Activated T-helper 9 cell treated with anti-CD3 and anti-CD28 coated beads, Interleukin-2, amount 50 U/mL, for 16 hours (primary cell): ENCODE measurements around the gene NPFFR1.

ENCODE experiments used
- DNase-seq: peaks from one replicate; pipeline ENCODE4 v3.0.0-alpha.2; 2020; ENCODE audit warnings: low read depth

The NPFFR1 gene

DNA sequence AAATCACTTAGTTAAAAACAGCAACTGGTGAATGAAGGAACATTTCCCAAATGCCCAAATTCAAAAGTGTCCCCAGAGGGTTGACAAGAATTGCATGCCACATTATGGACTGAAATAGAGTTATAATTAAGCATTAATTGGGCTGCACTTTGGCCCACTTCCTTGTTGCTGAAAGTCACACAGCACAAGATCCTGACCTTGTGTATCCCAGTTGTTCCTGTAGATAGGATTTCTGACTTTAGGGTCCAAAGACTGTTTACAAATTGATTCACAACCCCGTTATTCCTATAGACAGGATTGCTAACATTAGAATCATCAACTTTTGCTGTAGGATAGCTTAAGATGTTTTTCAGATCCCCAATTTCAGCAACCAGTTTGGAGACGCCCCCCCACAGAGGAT is 31.5 kb upstream of the NPFFR1 start:
- DNase-seq = no peak

DNA sequence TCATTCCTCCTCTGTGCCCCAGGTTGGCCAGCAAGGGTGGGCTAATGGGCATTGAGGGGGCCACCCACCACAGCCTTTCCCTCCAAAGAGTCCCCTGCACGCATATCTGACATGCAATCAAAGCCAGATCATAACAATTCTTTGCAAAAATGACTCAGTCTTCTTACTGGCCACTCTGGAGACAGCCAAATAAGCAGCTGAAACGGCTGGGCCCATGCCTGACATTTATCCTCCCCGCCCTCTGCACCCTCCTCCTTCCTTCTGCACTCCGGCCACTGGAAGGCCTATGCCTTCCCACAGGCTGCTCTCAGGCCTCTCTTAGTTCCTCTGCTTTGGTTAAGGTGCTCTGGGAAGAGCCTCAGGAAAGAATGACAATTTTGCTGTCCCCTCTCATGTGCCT is 29.2 kb upstream of the NPFFR1 start:
- DNase-seq = no peak

- DNase-seq = no peak
Observed at GRCh38 chr10:70312249-70312648, 28.4 kb upstream of the NPFFR1 start.

- no peak for DNase-seq
Observed at GRCh38 chr10:70311698-70312097, 27.9 kb upstream of the NPFFR1 start.

DNA sequence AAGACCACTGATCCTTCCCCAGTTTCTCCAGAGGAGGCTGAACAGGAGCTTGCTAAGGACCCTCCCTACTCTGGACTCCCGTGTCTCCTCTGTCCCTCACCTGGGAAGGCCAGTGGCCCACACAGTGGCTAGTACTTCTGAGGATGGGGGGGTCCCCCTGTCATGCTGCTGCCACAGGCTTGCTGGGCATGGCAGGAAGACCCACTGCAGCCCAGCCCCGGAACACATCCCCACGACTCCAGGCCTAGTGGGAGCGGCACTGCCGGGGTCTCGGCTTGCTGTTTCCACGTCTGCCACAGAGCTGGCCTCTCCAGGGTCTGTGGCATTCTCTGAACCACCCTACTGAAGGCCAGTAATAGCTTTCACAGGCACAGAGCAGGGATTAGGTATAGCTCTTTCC is 25.9 kb upstream of the NPFFR1 start:
- no peak for DNase-seq

DNA sequence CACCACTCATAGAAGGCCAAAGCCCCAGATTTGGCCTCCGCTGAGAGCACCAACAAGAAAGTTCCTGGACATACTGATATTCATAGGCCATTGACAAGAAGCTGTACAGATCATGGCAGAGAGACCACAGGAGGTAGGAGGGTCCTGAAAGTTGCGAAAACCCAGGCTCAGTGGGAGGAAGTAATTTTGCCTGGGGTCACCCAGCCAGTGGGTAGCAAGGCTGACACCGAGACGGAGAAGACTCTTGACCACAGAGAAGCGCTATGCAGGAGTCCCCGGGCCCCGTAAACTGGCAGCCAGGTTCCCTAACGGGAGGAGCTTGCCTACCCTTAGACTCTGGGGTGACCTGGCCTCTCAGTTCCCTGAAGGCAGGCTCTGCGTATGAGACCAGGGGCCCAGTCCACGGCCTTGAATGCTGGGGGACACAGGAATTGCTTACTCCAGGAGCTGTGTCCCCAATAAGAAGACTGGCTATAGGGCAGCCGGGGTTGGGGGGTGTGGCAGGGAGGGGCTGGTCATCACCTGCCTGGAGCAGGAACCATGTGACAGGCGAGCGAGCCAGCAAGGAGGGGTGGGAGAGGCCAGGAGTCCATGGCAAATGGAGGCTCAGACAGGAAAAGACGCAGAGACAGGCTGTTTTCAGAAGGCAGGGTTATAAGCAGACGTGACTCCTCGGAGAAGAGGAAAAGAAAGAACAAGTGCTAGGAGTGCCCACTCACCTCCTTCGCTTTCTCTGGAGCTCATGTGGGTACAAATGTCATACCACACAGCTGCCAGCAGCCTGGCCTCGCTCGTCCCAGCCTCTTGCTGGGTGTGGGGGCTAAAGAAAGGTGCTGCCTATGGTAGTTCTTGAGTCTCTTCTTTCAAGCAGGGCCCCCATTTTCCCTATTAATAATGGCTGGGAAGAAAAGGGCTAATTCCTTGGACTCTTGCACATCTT is 24.6 kb upstream of the NPFFR1 start:
- DNase-seq = no peak

DNA sequence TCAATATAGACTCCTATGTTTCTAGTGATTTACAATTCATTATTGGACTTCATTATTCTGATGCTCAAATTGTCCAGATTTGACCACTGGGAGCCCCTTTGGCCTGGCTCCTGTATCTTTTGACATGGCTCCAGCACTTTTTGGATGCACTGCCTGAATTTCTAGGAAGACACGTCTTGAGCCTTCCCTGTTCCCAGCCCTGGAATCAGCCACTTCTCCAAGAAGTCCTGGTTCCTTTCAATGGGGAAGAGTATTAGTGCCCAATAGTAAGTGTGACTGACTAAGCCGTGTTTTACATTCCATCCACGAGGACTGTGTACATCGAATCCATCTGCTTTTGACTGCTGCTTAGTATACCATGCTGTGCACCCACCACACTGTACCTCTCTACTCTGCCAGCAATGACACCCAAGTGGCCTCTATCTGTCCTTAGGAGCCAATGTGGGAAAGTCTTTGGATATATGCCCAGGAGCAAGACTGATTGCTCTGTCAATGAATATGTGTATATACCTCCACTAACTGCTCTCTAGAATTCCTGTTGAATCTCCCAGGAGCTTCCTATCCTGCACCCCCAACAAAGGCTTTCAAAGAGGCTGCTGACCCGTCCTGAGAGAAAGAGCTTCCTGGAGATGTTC is 23.2 kb upstream of the NPFFR1 start:
- DNase-seq = no peak

GRCh38 chr10:70306181-70306705 is 22.4 kb upstream of the NPFFR1 start:
- no peak for DNase-seq

GRCh38 chr10:70303730-70304129 is 19.9 kb upstream of the NPFFR1 start:
- no peak for DNase-seq

GRCh38 chr10:70302292-70302691 is 18.5 kb upstream of the NPFFR1 start:
- DNase-seq = no peak

DNA sequence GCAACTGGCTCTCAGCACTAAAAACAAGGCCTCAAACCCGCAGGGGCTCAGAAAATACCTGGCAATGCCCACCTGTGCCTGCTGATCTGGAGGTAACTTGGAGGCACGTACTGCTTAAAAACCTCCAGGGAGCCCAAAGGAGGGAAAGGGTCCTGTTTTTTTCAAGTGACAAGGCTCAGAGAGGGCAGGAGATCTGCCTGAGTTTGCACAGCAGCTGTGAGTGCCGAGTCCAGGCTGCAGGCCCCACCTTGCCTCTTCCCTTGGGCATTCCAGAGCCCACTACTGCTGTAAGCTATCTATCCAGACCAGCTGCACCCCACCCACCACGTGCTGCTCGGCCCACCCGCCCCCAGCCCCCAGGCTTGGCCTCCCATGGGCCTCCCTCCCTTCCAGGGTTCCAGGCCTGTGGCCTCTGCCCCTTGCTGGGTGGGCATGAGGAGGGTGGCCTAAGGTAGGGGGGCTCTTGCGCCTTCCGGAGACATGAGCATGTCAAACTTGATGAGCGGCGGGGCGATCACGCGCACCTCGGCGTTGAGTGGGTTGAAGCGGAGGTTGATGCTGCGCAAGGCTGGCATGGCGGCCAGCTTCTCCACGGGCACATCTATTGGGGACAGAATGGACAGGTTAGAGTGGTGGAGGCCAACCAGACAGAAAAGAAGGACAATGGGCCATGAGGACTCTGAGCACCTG is 17.2 kb upstream of the NPFFR1 start:
- no peak for DNase-seq

DNA sequence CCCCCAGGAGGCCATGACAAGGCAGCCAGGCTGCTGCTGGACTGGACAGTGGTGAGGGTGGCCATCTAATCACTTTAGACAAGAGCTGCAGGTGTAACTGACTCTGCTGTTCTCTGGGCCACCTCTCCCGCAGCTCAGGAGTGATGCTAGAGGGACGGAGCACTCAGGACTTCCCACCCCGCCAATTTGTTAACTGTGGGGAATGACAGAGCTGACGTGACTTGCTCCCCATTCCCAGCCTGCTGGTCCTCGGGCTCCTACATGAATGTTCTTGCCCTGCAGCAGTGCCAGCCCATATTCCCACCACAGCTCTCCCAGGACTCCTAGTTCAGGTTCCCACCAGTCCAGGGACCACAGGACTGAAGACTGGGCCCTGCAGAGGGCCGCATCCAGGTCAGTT is 16.7 kb upstream of the NPFFR1 start:
- no peak for DNase-seq

DNA sequence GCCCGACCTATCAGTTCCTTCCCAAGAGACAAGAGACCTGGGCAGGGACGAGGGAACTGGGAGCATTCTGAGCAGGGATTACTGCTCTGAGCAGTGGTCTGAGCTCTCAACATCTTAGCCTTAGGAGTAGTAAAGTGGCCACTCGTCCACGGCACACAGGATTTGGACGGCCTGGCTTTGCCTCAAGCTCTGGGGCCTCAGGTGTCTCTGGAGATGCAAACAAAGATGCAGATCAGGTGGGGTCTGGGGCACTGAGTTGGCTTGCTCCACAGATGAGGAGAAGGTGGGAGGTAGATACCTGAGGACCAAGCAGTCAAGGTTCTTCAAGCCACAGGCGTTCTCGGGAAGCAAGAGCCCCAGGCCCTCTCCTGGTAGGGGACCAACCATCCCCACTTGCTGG is 16.1 kb upstream of the NPFFR1 start:
- DNase-seq = no peak

- no peak for DNase-seq
Observed at GRCh38 chr10:70298393-70298792, 14.6 kb upstream of the NPFFR1 start.

GRCh38 chr10:70297224-70297623 is 13.4 kb upstream of the NPFFR1 start:
- no peak for DNase-seq

DNA sequence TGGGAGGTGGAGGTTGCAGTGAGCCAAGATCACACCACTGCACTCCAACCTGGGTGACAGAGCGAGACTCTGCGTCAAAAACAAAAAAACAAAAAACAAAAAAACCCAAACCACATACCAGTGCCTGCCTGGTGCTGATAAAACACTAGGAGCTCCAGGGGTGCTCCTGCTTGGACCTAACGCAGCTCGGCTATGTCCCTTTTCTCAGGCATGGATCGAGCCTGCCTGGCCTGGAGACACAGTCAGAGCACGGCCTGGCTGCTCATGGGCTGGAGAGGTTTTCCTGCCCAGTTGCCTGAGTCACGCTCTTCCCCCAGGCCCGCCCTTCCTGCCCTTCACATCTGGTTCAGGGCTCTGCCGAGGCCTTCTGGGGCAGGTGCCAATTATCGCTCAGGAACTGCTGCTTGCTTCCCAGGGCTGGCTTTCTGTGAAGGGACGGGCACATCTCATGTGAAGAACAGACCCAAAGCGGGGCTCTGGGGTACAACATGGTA is 12.6 kb upstream of the NPFFR1 start:
- DNase-seq = no peak

GRCh38 chr10:70295926-70296325 is 12.1 kb upstream of the NPFFR1 start:
- DNase-seq = no peak

DNA sequence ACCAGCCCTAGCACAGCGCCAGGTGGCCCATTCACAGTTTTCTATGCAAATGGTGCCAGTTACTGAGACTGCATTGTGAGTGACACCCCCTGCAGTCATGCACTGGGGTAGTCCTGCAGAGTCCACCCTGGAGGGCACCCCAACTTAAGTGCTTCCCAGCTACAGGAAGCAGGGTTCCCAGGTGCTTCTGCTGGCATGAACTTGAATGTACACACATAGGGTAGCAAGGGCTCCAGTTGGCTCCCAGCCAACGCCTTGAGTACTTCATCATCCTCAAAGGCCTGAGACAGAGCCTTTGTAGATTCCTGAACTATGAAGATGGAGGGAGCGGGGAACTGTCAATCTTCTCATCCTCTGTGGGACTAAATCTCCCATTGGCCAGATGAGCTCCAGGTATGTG is 11.5 kb upstream of the NPFFR1 start:
- no peak for DNase-seq

DNA sequence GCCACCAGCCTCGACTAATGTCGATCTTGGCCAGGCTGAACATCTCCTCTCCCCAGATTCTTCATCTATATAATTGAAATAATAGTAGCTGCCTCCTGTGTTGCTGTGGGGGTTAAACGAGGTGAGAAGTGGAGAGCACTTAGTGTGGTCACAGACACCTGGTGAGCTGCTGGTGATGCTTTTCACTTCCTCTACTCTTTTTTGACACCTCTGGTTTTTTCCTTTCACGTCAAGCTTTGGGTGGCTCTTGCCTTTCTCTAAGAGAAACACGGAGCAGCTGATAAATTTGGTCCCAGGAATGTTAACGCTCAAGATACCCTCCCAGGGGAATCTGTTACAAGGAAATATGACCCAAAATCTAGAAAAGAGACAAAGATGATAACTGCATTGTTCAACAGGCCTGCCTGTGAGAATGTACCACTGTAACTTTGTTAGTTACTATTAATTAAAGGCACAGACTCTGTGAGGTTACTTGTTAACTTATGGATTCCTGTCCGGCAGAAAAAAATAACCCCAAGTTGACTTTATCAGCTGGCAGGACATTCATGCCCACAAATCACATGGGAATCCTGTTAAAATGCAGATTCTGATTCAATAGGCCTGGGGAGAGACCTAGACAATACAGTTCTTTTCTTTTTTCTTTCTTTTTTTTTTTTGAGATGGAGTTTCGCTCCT is 9.5 kb upstream of the NPFFR1 start:
- DNase-seq = no peak

GRCh38 chr10:70292004-70292403 is 8.2 kb upstream of the NPFFR1 start:
- no peak for DNase-seq

GRCh38 chr10:70289739-70290138 is 5.9 kb upstream of the NPFFR1 start:
- no peak for DNase-seq

- DNase-seq = no peak
Observed at GRCh38 chr10:70286616-70287015, 2.8 kb upstream of the NPFFR1 start.
